ENCODE data around the gene PINLYP.

The PINLYP gene

DNA sequence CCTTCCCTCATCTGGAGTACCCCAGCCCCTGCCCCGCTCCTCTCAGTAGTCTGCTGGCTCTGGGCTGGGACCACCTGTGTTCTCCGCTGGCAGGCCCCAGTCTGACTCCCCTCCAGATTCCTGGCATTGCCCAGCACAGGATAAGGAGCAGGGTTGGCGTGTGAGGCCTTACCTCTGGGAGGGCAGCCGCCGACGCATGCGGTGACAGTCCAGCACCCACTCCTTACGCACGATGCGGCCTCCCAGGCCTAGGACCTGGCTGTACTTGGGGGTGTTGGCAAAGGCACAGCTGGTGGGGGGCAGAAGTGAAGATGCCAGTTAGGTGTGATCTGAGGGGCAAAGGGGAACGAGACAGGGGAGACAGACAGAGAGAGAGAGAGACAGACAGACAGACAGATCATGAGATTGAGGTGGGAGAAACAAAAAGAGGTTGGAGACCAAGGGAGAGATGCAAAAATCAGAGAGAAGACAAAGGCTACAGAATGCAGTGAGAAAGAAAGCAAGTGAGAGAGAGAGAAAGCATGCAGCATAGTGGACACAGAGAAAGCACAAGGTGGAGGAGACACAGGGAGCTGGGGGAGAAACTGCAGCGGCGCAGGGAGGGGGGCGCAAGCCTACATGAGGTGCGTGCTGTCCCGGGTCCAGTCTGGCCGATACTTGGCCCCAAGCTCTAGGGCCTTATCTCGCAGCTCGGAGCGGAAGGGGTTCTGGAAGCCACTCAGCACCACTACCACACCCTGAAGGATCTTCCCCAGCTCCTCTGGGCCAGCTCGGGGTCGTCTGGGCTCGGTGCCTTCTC lies 24.0 kb upstream of the PINLYP start:
- no peak for DNase-seq

DNA sequence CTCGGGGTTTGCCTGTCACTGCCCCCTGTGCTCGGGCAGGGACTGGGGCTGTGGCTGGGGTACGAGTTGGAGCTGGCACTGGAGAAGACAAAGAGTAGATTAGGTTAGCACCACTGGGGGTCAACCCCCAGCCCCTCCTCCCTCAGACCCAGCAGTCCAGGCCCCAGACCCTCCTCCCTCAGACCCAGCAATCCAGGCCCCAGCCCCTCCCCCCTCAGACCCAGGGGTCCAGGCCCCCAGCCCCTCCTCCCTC lies 23.5 kb upstream of the PINLYP start:
- no peak for DNase-seq

DNA sequence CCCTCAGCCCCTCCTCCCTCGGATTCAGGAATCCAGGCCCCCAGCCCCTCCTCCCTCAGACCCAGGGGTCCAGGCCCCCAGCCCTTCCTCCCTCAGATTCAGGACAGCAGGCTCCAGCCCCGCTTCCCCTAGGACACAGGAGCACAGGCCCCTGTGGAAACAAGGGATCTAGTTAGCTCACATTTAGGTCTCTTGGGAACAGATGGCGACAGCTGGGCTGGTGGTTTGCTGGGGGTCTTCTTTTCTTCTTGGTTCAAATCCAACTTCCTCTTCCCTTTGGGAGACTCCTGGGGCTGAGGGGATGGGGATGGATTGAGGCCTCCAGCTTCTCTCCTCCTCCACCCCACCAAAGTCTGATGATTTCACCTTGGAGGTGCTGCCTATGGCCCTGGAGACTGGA lies 23.0 kb upstream of the PINLYP start:
- DNase-seq = no peak

GRCh38 chr19:43553656-43554055 lies 21.9 kb upstream of the PINLYP start:
- no peak for DNase-seq

GRCh38 chr19:43554317-43554895 lies 21.2 kb upstream of the PINLYP start:
- DNase-seq = no peak

- DNase-seq = peak; percentile 8
These were observed 20.3 kb upstream of the PINLYP start for GRCh38 chr19:43555185-43555770.

- no peak for DNase-seq
These were observed 14.9 kb upstream of the PINLYP start for GRCh38 chr19:43560687-43561086.

DNA sequence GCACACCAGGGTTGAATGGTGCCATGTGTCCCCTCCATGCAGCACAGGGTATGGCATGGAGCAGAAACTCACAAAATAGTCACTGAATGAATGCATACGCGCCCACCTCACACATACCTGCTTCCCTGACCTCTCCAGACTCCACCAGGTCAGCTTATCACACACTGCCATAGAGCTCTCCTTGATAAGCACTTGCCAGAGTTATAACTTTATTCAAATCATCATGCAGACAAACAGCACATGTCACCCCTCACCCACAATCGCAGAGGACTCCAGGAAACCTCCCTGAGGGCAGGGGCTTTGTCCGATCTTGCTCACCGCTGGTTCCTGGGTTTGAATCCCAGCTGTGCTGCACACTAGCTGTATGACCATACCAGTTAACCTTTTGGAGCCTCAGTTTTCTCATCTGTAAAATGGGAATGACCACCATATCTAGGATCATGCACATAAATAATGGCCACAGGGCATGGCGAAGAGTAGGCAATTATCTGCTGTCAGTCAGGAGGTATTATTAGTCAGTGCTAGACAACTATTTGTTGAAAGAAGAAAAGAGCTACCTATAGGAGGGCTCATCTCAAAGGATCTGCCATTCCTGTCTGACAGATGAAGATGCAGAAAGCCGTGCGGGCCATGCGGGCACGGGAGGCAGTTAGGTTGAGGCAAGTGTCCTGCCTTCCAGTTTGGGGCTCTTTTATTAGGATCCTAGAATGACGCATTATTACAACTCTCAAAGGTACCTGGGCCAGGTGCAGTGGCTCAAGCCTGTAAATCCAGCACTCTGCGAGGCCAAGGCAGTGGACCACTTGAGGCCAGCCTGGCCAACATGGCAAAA lies 14.2 kb upstream of the PINLYP start:
- DNase-seq = no peak

DNA sequence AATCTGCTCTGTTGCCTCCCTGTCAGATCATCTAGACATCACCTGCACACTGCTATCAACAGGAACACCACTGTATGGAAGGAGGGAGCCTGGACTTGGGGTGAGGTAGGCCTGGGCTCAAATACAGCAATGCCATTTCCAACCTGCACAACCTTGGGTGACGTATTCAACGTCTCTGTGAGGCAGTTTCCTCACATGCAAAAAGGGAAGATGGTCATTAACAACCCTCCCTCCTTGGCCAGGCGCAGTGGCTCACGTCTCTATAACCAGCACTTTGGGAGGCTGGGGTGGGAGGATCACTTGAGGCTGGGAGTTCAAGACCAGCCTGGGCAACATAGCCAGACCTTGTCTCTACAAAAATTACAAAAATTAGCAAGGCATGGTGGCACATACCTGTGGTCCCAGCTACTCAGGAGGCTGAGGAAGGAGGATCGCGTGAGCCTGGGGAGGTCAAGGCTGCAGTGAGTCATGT lies 13.3 kb upstream of the PINLYP start:
- no peak for DNase-seq

- DNase-seq = no peak
These were observed 12.8 kb upstream of the PINLYP start for GRCh38 chr19:43562698-43563241.

DNA sequence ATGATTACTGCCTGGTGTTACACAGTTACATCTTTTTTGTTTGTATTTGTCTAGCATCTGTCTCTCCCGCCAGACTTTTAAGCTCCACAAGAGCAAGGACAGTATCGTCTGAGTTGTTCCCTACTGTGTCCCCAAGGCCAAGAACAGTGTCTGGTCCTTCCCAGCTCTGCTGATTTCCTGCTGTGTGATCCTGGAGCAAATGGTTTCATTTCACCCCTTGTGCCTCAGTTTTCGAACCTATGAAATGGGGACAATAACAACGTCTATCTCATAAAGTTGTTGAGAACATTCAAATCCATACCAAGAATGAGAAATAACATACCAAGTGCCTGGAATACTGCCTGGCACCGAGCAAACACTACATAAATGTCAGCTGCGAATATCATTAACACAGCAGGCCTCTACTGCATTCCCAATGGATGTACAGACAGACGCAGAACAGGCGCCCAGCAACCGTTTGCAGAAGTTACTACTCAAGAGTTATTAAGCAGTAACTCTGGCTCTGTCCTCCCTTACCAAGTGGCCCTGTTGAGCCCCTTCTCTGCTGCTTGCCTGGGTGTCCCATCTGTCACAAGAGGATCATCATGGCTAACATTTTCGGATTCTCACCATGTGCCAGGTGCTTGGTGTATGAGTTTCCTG lies 11.7 kb upstream of the PINLYP start:
- no peak for DNase-seq

DNA sequence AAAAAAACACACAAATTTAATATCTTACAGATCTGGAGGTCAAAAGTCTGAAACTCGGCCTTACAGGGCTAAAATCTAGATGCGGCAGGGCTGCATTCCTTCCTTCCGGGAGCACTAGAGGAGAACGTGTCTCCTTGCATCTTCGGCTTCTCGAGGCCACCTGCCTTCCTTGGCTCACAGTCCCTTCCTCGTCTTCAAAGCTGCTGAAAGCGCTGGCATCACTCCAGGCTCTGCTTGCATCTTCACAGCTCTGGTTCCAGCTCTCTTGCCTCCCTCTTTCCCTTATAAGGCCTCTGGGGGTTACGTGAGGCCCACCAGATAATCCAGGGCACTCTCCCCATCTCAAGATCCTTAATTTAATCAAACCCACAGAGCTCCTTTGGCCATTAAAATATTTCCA lies 10.8 kb upstream of the PINLYP start:
- peak; percentile 68 for DNase-seq

GRCh38 chr19:43569657-43570056 lies 5.9 kb upstream of the PINLYP start:
- DNase-seq = no peak

GRCh38 chr19:43570174-43570791 lies 5.3 kb upstream of the PINLYP start:
- no peak for DNase-seq

- DNase-seq = no peak
These were observed 3.4 kb upstream of the PINLYP start for GRCh38 chr19:43572171-43572588.

GRCh38 chr19:43574424-43575155 lies 1.0 kb upstream of the PINLYP start:
- DNase-seq = peak; percentile 32

- DNase-seq = no peak
These were observed 616 bp downstream of the PINLYP start for GRCh38 chr19:43575955-43576878.

DNA sequence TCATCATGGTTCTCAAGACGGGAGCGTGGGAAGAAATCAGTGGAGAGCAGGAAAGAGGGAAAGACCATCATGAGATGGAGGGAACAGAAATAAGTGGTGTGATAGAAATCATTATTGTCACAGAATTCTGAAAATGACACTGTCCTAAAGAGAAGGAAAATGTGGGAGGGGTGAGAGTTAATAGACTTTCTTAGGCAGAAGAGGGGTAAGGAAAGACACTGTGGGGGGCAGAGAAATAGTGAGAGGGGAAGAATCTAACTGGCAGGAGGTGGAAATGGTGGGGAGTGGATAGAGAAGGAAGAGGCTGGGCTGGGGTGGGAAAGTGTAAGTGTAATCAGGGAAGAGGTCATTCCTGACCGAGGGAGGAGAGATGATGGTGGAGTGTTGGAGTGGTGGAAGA lies 3.2 kb downstream of the PINLYP start:
- DNase-seq = no peak

DNA sequence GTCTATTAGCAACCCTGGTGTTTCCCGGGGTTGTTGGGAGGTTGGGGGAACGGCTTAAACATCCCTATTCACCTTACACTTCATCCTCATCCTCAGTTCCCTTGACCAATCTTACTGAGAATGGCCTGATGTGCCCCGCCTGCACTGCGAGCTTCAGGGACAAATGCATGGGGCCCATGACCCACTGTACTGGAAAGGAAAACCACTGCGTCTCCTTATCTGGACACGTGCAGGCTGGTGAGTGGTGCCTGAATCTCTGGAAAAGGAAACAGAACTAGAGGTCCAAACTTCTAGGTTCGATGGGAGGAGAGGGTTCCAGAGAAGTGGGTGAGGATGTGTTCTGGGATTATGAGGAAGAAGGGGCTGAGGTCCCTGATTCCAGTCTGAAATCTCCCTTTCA lies 5.9 kb downstream of the PINLYP start:
- DNase-seq = no peak

GRCh38 chr19:43582495-43582894 lies 6.9 kb downstream of the PINLYP start:
- no peak for DNase-seq

DNA sequence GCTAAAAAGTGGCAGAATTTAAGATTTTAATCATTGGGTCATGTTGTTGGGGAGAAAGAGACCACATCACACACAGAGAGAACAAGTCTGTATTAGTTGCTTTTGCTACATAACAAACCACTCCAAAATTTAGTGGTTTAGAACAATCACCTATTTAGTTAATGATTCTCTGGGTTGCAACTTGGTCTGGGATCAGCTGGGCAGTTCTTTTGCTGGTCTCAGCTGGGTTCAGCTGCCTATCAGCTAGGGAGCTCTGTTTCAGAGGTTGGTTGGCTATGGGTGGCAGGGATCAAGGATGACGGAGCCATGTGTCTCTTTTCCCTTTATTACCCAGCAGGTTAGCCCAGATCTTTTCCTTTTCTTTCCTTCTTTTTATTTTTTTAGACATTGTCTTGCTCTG lies 8.9 kb downstream of the PINLYP start:
- DNase-seq = no peak

Data from DMS79 treated with DMSO at 0.1 percent for 48 hours (cell line).